K562 (cell line): ENCODE data around the gene PLEKHO2. TPM values are rescaled to one million over a fixed set of nuclear protein-coding genes. Genes with fewer than 3 reads are reported as not detected.

Experiments
- C11orf30 ChIP-seq: fragments of 450-650 bp; IDR thresholded peaks from 2 replicates; pipeline ENCODE4 v1.6.1; 2016; ENCODE audit warnings: low read depth, mild to moderate bottlenecking
- DPF2 ChIP-seq: fragments of 450-650 bp; IDR thresholded peaks from 2 replicates; pipeline ENCODE4 v1.6.1; 2016
- FOXA3 ChIP-seq, 2 experiments: fragments of 450-650 bp in 1 of 2; sonication (generic) in 1 of 2; formaldehyde crosslinking; IDR thresholded peaks in 1 of 2; conservative IDR thresholded peaks in 1 of 2; 2 replicates each; pipeline versions ENCODE4 v1.4.0 to v1.8.0; 2020 to 2022; ENCODE audit warnings: mild to moderate bottlenecking in 2 of 2, missing genetic modification reagents in 1 of 2
- HMGN3 ChIP-seq: IDR thresholded peaks from 2 replicates; pipeline ENCODE4 v1.6.1; 2011; ENCODE audit warnings: borderline replicate concordance, low read depth, mild to moderate bottlenecking, mixed read lengths, low read length; ENCODE audit not compliant: insufficient read length; ENCODE audit errors: extremely low read depth
- HSF4 ChIP-seq: fragments of 250-450 bp; sonication (Bioruptor Pico); IDR thresholded peaks from 2 replicates; pipeline ENCODE4 v2.1.2; 2022; ENCODE audit warnings: mild to moderate bottlenecking, moderate library complexity, borderline replicate concordance
- ID3 ChIP-seq, 2 experiments: fragments of 250-450 bp in 1 of 2; fragments of 450-650 bp in 1 of 2; sonication (Bioruptor Pico) in 1 of 2; IDR thresholded peaks; 2 replicates each; pipeline versions ENCODE4 v1.6.1 to v1.8.0; 2016 to 2021; ENCODE audit warnings: mild to moderate bottlenecking in 2 of 2, moderate library complexity in 2 of 2, missing compliant biosample characterization in 1 of 2, missing genetic modification characterization in 1 of 2
- MTA3 ChIP-seq: fragments of 450-650 bp; formaldehyde crosslinking; IDR thresholded peaks from 2 replicates; pipeline ENCODE4 v1.6.1; 2017; ENCODE audit warnings: mild to moderate bottlenecking, borderline replicate concordance
- NCOA2 ChIP-seq, 2 experiments: fragments of 450-650 bp; IDR thresholded peaks; 2 replicates each; pipeline ENCODE4 v1.6.1; 2018; ENCODE audit warnings: mild to moderate bottlenecking in 2 of 2, moderate library complexity in 1 of 2; ENCODE audit not compliant: partially characterized antibody in 2 of 2
- NFE2 ChIP-seq: IDR thresholded peaks from 2 replicates; pipeline ENCODE4 v1.6.1; 2014; ENCODE audit warnings: antibody characterized with exemption, low read depth
- NFYB ChIP-seq: IDR thresholded peaks from 2 replicates; pipeline ENCODE4 v1.6.1; 2011; ENCODE audit warnings: mild to moderate bottlenecking, moderate library complexity; ENCODE audit not compliant: insufficient read length; ENCODE audit errors: extremely low read depth
- PHF20 ChIP-seq: fragments of 450-650 bp; IDR thresholded peaks from 2 replicates; pipeline ENCODE4 v1.6.1; 2018; ENCODE audit not compliant: partially characterized antibody
- TAL1 ChIP-seq: fragments of 450-650 bp; IDR thresholded peaks from 2 replicates; pipeline ENCODE4 v1.6.1; 2016; ENCODE audit warnings: mild to moderate bottlenecking
- TGIF2 ChIP-seq: sonication (generic); formaldehyde crosslinking; IDR thresholded peaks from 2 replicates; pipeline ENCODE4 v1.8.1; 2022; ENCODE audit warnings: mild to moderate bottlenecking, missing genetic modification reagents, moderate library complexity
- ZBTB12 ChIP-seq: fragments of 250-450 bp; sonication (Bioruptor Pico); IDR thresholded peaks from 2 replicates; pipeline ENCODE4 v1.4.0; 2020
- ZFP36 ChIP-seq: fragments of 150-350 bp; IDR thresholded peaks from 2 replicates; pipeline ENCODE4 v1.6.1; 2018; ENCODE audit warnings: low read length, low read depth; ENCODE audit not compliant: partially characterized antibody
- ZNF224 ChIP-seq: sonication (generic); formaldehyde crosslinking; IDR thresholded peaks from 2 replicates; pipeline ENCODE4 v1.8.0; 2022; ENCODE audit warnings: mild to moderate bottlenecking, missing genetic modification reagents
- ZNF655 ChIP-seq: fragments of 250-450 bp; sonication (Bioruptor Pico); IDR thresholded peaks from 2 replicates; pipeline ENCODE4 v1.5.0; 2021
- ZNF717 ChIP-seq: fragments of 250-450 bp; sonication (Bioruptor Pico); IDR thresholded peaks from 2 replicates; pipeline ENCODE4 v1.5.0; 2021
- polyA plus RNA-seq, 8 experiments: library from polyadenylated mRNA; depleted of rRNA in 4 of 8; stranded (reverse) in 5 of 8; unstranded in 3 of 8; fragments of >200 nt; fragmentation: Nextera tagmentation in 2 of 8; fragmentation: Illumina TruSeq in 1 of 8; extraction: Ambion mirVana in 2 of 8; extraction: Trizol in 1 of 8; gene quantifications; 2 replicates each; pipeline versions ENCODE4 v1.2.1 to v1.2.3, GENCODE V29; 2011 to 2014; ENCODE audit warnings: inconsistent platforms in 1 of 8, missing spikeins in 1 of 8
- total RNA-seq, 7 experiments: library from RNA; depleted of rRNA in 6 of 7; stranded (reverse); fragments of >200 nt in 6 of 7; fragmentation: Illumina TruSeq in 2 of 7; extraction: Trizol in 2 of 7; gene quantifications; 2 replicates each; pipeline versions ENCODE4 v1.2.1 to v1.2.3, GENCODE V29; 2011 to 2021; ENCODE audit warnings: low replicate concordance in 1 of 7
- TF ChIP-seq, protein P1 (sequence below): sonication (generic); formaldehyde crosslinking; IDR thresholded peaks from 2 replicates; pipeline ENCODE4 v1.8.1; 2023; ENCODE audit warnings: missing genetic modification reagents, mild to moderate bottlenecking, borderline replicate concordance

The PLEKHO2 gene
- total and polyA plus RNA-seq, 9 of the 15 experiments (the other 6 are each of a cell fraction or from before 2014, with no cell fraction given), result 0.24 to 8.8 (median 5.5) TPM

- TF ChIP-seq ID3 (CRISPR knock-in tag; IDR thresholded peaks at IDR 0.05), result no peak
- no peak for TF ChIP-seq ID3 (tag; IDR thresholded peaks at IDR 0.05)
- TF ChIP-seq NFYB, result peak; percentile 79
- 0 out of 2 replicates have a peak, but pooled peaks have one; percentile 35 for TF ChIP-seq C11orf30
- TF ChIP-seq TAL1, result no peak
- peak in 1 of 2 experiments; percentile 59; a peak in 1 of 4 replicates for TF ChIP-seq FOXA3 (CRISPR knock-in tag; conservative IDR thresholded peaks at IDR 0.05 in 1 of 2, IDR thresholded peaks at IDR 0.05 in 1 of 2)
- peak; percentile 46; the same call in 1 of the 2 replicates for TF ChIP-seq DPF2
- peak; percentile 50; the same call in 1 of the 2 replicates for TF ChIP-seq ZBTB12
- peak; percentile 48 for TF ChIP-seq PHF20
- no peak for TF ChIP-seq TGIF2 (CRISPR knock-in tag)
- TF ChIP-seq ZNF655 (CRISPR knock-in tag), result no peak
- TF ChIP-seq NCOA2 (IDR thresholded peaks at IDR 0.05; ENCODE audit: partially characterized antibody in 2 of 2), result no peak
- TF ChIP-seq HSF4, result no peak
- peak; percentile 65 for TF ChIP-seq NFE2
- TF ChIP-seq HMGN3, result peak; percentile 41
- no peak for TF ChIP-seq MTA3
- TF ChIP-seq, protein P1, sequence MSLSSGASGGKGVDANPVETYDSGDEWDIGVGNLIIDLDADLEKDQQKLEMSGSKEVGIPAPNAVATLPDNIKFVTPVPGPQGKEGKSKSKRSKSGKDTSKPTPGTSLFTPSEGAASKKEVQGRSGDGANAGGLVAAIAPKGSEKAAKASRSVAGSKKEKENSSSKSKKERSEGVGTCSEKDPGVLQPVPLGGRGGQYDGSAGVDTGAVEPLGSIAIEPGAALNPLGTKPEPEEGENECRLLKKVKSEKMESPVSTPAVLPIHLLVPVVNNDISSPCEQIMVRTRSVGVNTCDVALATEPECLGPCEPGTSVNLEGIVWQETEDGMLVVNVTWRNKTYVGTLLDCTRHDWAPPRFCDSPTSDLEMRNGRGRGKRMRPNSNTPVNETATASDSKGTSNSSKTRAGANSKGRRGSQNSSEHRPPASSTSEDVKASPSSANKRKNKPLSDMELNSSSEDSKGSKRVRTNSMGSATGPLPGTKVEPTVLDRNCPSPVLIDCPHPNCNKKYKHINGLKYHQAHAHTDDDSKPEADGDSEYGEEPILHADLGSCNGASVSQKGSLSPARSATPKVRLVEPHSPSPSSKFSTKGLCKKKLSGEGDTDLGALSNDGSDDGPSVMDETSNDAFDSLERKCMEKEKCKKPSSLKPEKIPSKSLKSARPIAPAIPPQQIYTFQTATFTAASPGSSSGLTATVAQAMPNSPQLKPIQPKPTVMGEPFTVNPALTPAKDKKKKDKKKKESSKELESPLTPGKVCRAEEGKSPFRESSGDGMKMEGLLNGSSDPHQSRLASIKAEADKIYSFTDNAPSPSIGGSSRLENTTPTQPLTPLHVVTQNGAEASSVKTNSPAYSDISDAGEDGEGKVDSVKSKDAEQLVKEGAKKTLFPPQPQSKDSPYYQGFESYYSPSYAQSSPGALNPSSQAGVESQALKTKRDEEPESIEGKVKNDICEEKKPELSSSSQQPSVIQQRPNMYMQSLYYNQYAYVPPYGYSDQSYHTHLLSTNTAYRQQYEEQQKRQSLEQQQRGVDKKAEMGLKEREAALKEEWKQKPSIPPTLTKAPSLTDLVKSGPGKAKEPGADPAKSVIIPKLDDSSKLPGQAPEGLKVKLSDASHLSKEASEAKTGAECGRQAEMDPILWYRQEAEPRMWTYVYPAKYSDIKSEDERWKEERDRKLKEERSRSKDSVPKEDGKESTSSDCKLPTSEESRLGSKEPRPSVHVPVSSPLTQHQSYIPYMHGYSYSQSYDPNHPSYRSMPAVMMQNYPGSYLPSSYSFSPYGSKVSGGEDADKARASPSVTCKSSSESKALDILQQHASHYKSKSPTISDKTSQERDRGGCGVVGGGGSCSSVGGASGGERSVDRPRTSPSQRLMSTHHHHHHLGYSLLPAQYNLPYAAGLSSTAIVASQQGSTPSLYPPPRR (CRISPR knock-in tag), result 0 out of 2 replicates have a peak, but pooled peaks have one; percentile 17
- no peak for TF ChIP-seq ZFP36
- no peak for TF ChIP-seq ZNF224 (CRISPR knock-in tag)
- no peak for TF ChIP-seq ZNF717 (CRISPR knock-in tag)
Observed at GRCh38 chr15:64893481-64894394, 52.0 kb downstream of the PLEKHO2 start (continued).
